HG03159 (cell line): ENCODE measurements around the gene GOLGA6D.
"Not testable (repeated sequence)": the region's sequence is repeated elsewhere in the genome, so short reads cannot be mapped to it uniquely, and the experiment has no call there.

Experiments
- ATAC-seq: cut with Tn5 transposase; IDR thresholded peaks from one replicate; pipeline ENCODE4 v1.9.1; 2021; ENCODE audit warnings: mild to moderate bottlenecking, moderate library complexity; ENCODE audit not compliant: unreplicated experiment

GOLGA6D gene

GRCh38 chr15:75275617-75276016 lies 7.0 kb upstream of the GOLGA6D start:
- not testable (repeated sequence) for ATAC-seq

- not testable (repeated sequence) for ATAC-seq
Measured at GRCh38 chr15:75278497-75278896, 4.1 kb upstream of the GOLGA6D start.

GRCh38 chr15:75284152-75284551 lies 1.5 kb downstream of the GOLGA6D start:
- ATAC-seq = not testable (repeated sequence)

- ATAC-seq = not testable (repeated sequence)
Measured at GRCh38 chr15:75293660-75294059, 11.0 kb downstream of the GOLGA6D start.

- not testable (repeated sequence) for ATAC-seq
Measured at GRCh38 chr15:75298541-75299310, 16.1 kb downstream of the GOLGA6D start.

GRCh38 chr15:75299311-75299688 lies 16.7 kb downstream of the GOLGA6D start:
- not testable (repeated sequence) for ATAC-seq

GRCh38 chr15:75300026-75300425 lies 17.4 kb downstream of the GOLGA6D start:
- not testable (repeated sequence) for ATAC-seq

GRCh38 chr15:75302318-75302717 lies 19.7 kb downstream of the GOLGA6D start:
- ATAC-seq = no peak

GRCh38 chr15:75302753-75303152 lies 20.1 kb downstream of the GOLGA6D start:
- not testable (repeated sequence) for ATAC-seq

- no peak for ATAC-seq
Measured at GRCh38 chr15:75306188-75306587, 23.6 kb downstream of the GOLGA6D start.

- no peak for ATAC-seq
Measured at GRCh38 chr15:75307778-75308390, 25.2 kb downstream of the GOLGA6D start.

- no peak for ATAC-seq
Measured at GRCh38 chr15:75309711-75310110, 27.1 kb downstream of the GOLGA6D start.

- ATAC-seq = not testable (repeated sequence)
Measured at GRCh38 chr15:75312548-75312947, 29.9 kb downstream of the GOLGA6D start.

- ATAC-seq = no peak
Measured at GRCh38 chr15:75313116-75313845, 30.6 kb downstream of the GOLGA6D start.

GRCh38 chr15:75314552-75315290 lies 32.1 kb downstream of the GOLGA6D start:
- no peak for ATAC-seq

GRCh38 chr15:75319231-75319897 lies 36.7 kb downstream of the GOLGA6D start:
- not testable (repeated sequence) for ATAC-seq

- ATAC-seq = no peak
Measured at GRCh38 chr15:75321711-75322110, 39.1 kb downstream of the GOLGA6D start.

GRCh38 chr15:75325922-75326321 lies 43.3 kb downstream of the GOLGA6D start:
- no peak for ATAC-seq

- ATAC-seq = no peak
Measured at GRCh38 chr15:75327005-75327404, 44.4 kb downstream of the GOLGA6D start.

GRCh38 chr15:75327491-75327890 lies 44.9 kb downstream of the GOLGA6D start:
- no peak for ATAC-seq
